ENCODE measurements around the gene EPS15. TPM values are rescaled to one million over a fixed set of nuclear protein-coding genes. Genes with fewer than 3 reads are reported as not detected.

Gene EPS15
- total RNA-seq, 8 experiments from 2014 or later: 35.2 to 230 (median 119) TPM

DNA sequence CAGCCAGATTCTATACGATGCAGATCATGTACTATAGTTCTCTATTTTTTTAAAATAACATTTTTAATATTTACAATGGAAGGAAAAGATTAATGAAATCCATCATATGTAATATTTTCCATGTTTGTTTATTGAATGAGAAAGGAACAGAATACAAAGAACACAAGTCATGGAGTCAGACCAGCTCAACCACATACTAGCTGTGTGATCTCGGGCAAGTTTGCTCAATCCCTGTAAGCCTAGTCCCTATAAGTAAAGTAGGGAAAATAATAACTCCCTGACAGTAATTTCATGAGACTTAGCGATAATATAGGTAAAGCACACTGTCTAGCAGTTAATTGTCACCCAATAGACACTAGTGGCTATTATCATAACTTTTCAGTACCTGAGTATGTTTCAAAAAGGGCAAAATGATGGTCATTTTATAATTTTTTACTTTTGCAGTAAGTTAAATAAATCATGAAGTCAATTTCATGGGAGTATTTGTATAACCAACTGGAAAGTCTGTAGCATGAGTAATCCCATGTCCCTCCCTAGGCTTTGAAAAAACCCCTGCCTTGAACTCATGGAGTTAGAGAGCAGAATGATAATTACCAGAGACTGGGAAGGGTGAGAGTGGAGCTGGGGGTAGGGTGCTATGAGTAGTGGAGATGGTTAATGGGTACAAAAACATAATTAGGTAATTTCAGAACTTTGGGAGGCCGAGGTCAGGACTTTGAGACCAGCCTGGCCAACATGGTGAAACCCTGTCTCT is 37.0 kb upstream of the EPS15 start:
- Histone ChIP-seq H3K27ac (no peak overlapping the region), H3K4me3 (no peak overlapping the region), H3K4me1 (replicated peaks in 1 of 2) (no peaks in the 10 kb centered on the region)
- ATAC-seq (replicated peaks in 6 of 8): peak in 2 of 8 experiments; percentile 29 to 38
- in situ Hi-C loops (cut with MboI; ENCODE audit: low pct_unique_long_range_greater_than_20kb in 2 of 9, low sequenced_read_pairs in 9 of 9, unreplicated experiment in 9 of 9): no loop called here
- WGBS, 10 experiments: 80 to 100% (median 88%) methylated on average over 1 to 4 of the region's 4 CpGs

DNA sequence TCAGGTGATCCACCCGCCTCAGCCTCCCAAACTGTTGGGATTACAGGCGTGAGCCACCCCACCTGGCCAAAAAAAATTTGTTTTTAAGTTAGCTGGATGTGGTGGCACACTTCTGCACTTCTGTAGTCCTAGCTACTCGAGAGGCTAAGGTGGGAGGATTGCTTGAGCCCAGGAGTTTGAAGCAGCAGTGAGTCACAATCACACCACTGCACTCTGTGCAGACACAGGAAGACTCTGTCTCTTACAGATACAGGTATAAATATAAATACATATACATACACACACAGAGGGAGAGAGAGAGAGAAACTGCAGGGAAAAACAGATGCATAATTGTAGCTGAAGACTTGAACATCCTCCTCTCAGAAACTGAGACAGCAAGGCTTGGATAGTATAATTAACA is 34.8 kb upstream of the EPS15 start:
- no peak overlapping the region for H3K4me3 ChIP-seq
- ATAC-seq (replicated peaks in 6 of 8): no peak

DNA sequence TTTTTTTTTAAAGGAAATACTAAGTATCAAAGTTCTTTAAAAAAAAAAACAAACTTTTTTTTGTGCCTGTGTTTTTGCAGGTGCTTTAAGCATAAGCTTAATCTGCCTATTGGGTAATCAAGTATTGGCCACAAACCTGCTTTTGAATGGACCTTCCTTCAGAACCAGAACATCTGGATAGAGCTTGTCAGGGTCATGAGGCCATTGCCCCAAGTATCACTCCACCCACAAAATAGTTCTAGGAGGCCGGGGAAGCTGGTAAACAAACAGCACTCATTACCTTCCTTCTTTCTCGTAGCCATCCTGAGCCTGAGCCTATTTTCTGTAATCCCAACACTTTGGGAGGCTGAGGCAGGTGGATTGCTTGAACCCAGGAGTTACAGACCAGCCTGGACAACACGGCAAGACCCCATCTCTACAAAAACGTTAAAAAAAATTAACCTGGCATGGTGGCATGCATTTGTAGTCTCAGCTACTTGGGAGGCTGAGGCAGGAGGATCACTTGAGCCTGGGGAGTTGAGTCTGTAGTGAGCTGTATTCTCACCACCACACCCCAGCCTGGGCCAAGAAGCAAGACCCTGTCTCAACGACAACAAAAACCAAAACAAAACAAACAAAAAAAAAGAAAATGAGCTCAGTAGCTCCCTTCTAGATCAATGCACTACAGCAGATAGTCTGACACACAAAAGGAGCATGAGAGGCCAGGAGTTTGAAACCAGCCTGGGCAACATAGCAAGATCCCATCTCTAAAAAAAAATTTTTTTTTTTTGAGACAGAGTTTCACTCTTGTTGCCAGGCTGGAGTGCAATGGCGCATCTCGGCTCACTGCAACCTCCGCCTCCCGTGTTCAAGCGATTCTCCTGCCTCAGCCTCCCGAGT is 34.1 kb upstream of the EPS15 start:
- no peak for ATAC-seq (replicated peaks in 6 of 8)
- Histone ChIP-seq H3K4me3 (no peak overlapping the region), H3K4me1 (replicated peaks in 1 of 2) (no peaks in the 10 kb centered on the region), H3K27ac (no peak overlapping the region)
- in situ Hi-C loops (cut with MboI; ENCODE audit: low pct_unique_long_range_greater_than_20kb in 2 of 9, low sequenced_read_pairs in 9 of 9, unreplicated experiment in 9 of 9): no loop called here
- WGBS, 10 experiments: 80 to 100% (median 94%) methylated on average over 1 to 11 of the region's 11 CpGs; no CpG with 5 or more reads in 3 of the 10 experiments

More for the DNA sequence above, 34.8 kb upstream of the EPS15 start:
- 20 to 88% (median 68%) methylated on average over 1 to 3 of the region's 3 CpGs; no CpG with 5 or more reads in 6 of the 10 experiments for WGBS, 10 experiments
- no peak overlapping the region for H3K27ac ChIP-seq
- H3K4me1 ChIP-seq (replicated peaks in 1 of 2): no peaks in the 10 kb centered on the region
- in situ Hi-C loops (cut with MboI; ENCODE audit: low pct_unique_long_range_greater_than_20kb in 2 of 9, low sequenced_read_pairs in 9 of 9, unreplicated experiment in 9 of 9): no loop called here

DNA sequence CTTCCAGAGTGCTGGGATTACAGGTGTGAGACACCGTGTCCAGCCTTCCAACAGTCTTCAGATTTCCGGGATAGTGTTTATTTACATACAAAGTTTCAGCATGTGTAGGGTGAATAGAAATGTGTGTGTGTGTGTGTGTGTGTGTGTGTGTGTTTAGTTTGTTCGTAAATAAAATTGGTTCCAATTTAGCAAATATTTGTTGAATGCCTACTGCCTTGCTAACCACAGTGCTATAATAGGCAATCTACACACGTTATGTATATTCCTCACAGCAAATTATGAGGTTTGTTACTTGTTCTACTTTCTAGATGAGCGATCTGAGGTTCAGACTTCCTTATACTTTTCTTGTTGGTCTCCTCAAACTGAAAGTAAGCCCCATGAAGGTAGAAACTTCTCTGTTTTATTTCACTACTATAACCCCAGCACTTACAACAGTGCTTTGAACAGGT is 32.8 kb upstream of the EPS15 start:
- no peaks in the 10 kb centered on the region for H3K4me1 ChIP-seq (replicated peaks in 1 of 2)
- no peak overlapping the region for H3K27ac ChIP-seq
- WGBS, 10 experiments: 60 to 95% (median 83%) methylated on average over 1 to 5 of the region's 5 CpGs; no CpG with 5 or more reads in 1 of the 10 experiments
- no peak for ATAC-seq (replicated peaks in 6 of 8)
- no peak overlapping the region for H3K4me3 ChIP-seq
- in situ Hi-C loops (cut with MboI; ENCODE audit: low pct_unique_long_range_greater_than_20kb in 2 of 9, low sequenced_read_pairs in 9 of 9, unreplicated experiment in 9 of 9): no loop called here

DNA sequence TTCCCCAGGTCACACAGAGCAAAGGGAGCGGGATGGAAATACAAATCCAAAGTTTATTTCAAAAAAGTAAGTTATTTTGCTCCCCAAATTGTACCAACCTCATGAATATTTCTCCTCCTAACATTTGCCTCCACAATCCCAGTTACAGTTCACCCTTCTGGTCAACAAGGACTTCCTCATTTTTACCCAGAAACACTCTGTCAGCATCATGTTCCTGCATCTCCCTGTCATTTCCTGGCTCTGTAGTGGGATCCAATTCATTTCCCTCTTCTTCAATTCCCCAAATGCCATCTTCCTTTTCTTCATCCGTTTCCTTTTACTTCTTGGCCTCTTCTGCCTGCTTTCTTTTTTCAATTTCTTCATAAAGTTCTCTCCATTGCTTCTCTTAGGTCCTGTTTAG is 32.0 kb upstream of the EPS15 start:
- WGBS, 10 experiments: 20 to 100% (median 78%) methylated on average over 1 to 2 of the region's 2 CpGs
- no peak for ATAC-seq (replicated peaks in 6 of 8)
- in situ Hi-C loops (cut with MboI; ENCODE audit: low pct_unique_long_range_greater_than_20kb in 2 of 9, low sequenced_read_pairs in 9 of 9, unreplicated experiment in 9 of 9): no loop called here
- Histone ChIP-seq H3K27ac (no peak overlapping the region), H3K4me3 (no peak overlapping the region), H3K4me1 (replicated peaks in 1 of 2) (no peaks in the 10 kb centered on the region)

DNA sequence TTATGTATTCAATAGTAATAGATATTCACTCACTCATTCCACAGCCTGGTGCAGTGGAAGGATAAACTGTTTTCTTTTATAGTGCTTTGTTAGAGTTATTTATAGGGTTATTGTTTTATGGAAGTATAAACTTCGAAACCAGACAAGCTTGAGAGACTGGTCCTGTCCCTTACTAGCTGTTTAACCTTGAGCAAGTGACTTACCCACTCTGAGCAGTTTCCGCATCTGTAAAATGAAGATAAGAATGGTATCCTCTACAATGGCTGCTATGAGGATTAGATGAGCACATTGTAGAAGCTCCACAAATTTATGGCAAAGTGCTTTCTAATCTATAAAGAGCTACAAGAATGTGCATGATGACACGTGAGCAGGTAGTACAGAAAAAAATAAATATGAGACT is 30.8 kb upstream of the EPS15 start:
- Histone ChIP-seq H3K4me3 (no peak overlapping the region), H3K4me1 (replicated peaks in 1 of 2) (no peaks in the 10 kb centered on the region), H3K27ac (no peak overlapping the region)
- WGBS, 10 experiments: 57 to 100% (median 81%) methylated on average over 1 to 3 of the region's 3 CpGs; no CpG with 5 or more reads in 1 of the 10 experiments
- no peak for ATAC-seq (replicated peaks in 6 of 8)
- in situ Hi-C loops (cut with MboI; ENCODE audit: low pct_unique_long_range_greater_than_20kb in 2 of 9, low sequenced_read_pairs in 9 of 9, unreplicated experiment in 9 of 9): loop anchor here in 1 of 9 experiments (25.0 kb wide), 1 partner anchor 213 kb away; the partner anchor contains the start of gene TTC39A

DNA sequence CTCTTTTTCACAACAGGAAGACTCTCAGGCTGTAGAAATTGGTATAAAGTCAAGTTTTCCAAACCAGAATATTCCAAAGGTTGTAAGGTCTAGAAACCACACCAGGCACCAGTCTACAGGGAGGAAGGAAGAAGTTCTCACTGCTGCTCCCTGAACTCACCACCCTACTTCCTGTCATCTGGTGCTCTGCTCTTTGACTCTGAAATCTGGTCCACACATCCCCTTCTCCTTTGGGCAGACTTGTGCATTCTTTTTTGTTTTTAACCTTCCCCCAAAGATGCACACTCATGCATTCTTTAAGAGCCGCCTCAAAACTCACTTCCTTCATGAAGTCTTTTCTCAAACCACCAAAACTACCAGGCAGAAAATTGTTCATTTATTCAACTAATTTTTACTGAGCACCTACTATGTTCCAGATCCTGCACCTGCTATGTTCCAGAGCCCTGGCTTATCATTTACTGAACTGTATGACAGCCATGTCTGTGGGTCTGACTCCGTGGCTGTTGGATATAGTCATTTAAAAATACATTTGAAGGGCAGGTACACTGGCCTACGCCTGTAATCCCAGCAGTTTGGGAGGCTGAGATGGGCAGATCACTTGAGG is 30.1 kb upstream of the EPS15 start:
- 63 to 100% (median 88%) methylated on average over 1 to 2 of the region's 3 CpGs; no CpG with 5 or more reads in 3 of the 10 experiments for WGBS, 10 experiments
- Histone ChIP-seq H3K4me1 (replicated peaks in 1 of 2) (no peaks in the 10 kb centered on the region), H3K27ac (no peak overlapping the region), H3K4me3 (no peak overlapping the region)
- in situ Hi-C loops (cut with MboI; ENCODE audit: low pct_unique_long_range_greater_than_20kb in 2 of 9, low sequenced_read_pairs in 9 of 9, unreplicated experiment in 9 of 9): loop anchor here in 1 of 9 experiments (25.0 kb wide), 1 partner anchor 212 kb away; the partner anchor contains the start of gene TTC39A
- ATAC-seq (replicated peaks in 6 of 8): no peak

DNA sequence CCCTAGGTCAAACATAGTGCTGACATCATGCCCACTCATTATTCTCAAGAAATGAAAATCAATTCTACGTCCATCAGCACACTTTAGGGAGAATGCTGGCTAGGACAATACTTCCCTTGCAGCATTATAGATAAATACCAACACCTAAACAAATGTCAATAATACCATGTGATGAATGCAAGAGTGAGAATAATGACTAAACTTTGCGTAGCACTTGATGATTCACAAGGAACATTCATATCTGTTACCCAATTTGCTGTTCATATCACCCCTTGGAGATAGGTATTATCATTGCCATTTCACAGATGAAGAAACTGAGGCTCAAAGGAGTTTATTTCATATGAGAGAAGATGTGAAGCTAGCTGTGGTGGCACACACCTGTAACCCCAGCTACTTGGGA is 24.8 kb upstream of the EPS15 start:
- ATAC-seq (replicated peaks in 6 of 8): no peak
- in situ Hi-C loops (cut with MboI; ENCODE audit: low pct_unique_long_range_greater_than_20kb in 2 of 9, low sequenced_read_pairs in 9 of 9, unreplicated experiment in 9 of 9): loop anchor here in 1 of 9 experiments (25.0 kb wide), 1 partner anchor 207 kb away; the partner anchor contains the start of gene TTC39A
- no peak overlapping the region for H3K4me3 ChIP-seq
- H3K4me1 ChIP-seq (replicated peaks in 1 of 2): no peaks in the 10 kb centered on the region
- WGBS, 10 experiments: 76 to 95% (median 92%) methylated on average over 1 to 2 of the region's 2 CpGs; no CpG with 5 or more reads in 4 of the 10 experiments
- H3K27ac ChIP-seq: no peak overlapping the region

DNA sequence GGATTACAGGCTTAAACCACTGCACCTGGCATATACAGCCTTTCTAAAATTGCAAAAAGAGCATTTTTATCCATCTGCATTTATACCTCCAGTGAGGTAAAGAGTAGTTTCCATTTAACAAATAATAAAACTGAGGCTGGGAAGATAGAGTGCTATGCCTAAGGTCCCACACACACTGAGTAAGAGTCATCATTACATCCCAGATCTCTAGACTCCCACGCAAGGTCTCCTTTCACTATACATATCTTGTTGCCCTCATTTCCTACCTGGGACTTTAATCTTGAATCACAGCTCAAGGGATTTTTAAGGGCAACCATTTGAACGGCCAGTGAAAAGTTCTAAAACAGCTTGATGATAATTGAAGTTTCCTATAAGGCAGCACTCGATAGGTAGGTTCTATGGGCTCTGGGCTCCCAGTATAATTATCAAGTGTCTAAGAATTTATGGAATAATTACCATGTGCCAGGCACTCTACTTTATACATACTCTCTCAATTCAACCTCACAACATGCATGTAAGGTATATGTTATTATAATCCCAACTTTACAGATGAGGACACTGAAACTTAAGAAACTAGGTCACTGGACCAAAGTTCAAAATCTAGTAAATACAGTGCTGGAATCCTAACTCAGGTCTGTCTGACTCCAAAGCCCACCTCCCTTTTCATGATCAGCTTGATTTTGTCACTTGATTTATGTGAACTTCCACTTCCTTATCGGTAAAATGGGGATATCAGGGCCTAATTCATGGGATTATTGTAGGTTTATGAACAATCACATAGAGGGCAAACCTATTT is 23.3 kb upstream of the EPS15 start:
- Histone ChIP-seq H3K27ac (no peak overlapping the region), H3K4me3 (no peak overlapping the region), H3K4me1 (replicated peaks in 1 of 2) (no peaks in the 10 kb centered on the region)
- no peak for ATAC-seq (replicated peaks in 6 of 8)
- in situ Hi-C loops (cut with MboI; ENCODE audit: low pct_unique_long_range_greater_than_20kb in 2 of 9, low sequenced_read_pairs in 9 of 9, unreplicated experiment in 9 of 9): loop anchor here in 1 of 9 experiments (25.0 kb wide), 1 partner anchor 205 kb away; the partner anchor contains the start of gene TTC39A
- 42 to 100% (median 88%) methylated on average over 1 to 4 of the region's 4 CpGs; no CpG with 5 or more reads in 2 of the 10 experiments for WGBS, 10 experiments

DNA sequence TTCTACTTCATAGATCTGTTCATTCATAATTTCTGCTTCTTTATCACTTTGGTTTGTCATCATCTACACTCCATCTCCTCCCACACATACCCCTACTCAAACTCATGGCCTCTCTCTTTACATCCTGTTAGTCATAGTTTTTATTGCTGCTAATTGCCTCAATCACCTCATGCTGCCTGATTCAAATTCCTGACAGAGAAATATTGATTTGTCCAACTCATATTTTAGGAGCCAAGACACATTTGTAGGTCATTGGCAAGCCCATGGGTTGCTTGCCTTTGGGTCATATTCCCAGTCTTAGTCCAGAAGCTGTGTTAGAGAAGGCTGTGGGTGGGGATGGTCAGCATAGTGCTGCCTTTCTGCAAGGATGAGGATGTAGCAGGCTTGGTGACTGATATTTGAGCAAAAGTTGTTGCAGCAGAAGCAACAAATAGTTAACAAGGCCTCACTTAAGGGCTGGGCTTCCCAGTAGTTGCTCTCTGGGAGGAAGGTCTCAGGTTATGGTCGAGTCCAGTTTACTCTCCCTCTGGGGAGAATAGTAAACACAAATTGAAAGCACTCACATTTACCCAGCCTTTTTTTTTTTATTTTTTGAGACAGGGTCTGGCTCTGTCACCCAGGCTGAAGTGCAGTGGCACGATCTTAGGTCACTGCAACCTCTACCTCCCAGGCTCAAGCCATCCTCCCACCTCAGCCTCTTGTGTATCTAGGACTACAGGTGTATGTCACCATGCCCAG is 22.4 kb upstream of the EPS15 start:
- in situ Hi-C loops (cut with MboI; ENCODE audit: low pct_unique_long_range_greater_than_20kb in 2 of 9, low sequenced_read_pairs in 9 of 9, unreplicated experiment in 9 of 9): loop anchor here in 1 of 9 experiments (25.0 kb wide), 1 partner anchor 204 kb away; the partner anchor contains the start of gene TTC39A
- no peak overlapping the region for H3K4me3 ChIP-seq
- peak in 2 of 8 experiments; percentile 21 to 56 for ATAC-seq (replicated peaks in 6 of 8)
- H3K27ac ChIP-seq: no peak overlapping the region
- WGBS, 10 experiments: 44 to 83% (median 73%) methylated on average over 1 to 2 of the region's 2 CpGs; no CpG with 5 or more reads in 4 of the 10 experiments
- H3K4me1 ChIP-seq (replicated peaks in 1 of 2): no peaks in the 10 kb centered on the region

DNA sequence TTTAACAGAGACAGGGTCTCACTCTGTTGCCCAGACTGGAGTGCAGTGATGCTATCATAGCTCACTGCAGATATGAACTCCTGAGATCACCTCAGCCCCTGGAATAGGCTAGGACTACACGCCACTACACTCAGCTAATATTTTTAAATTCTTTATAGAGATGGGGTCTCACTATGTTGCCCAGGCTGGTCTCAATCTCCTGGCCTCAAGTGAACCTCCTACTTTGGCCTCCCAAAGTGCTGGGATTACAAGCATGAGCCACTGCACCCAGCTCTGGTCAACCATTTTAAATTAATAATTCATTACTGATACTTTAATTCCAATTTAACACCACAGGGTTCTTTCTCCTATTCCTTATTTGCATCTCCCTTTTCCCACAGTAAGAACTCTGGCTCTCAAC is 18.5 kb upstream of the EPS15 start:
- in situ Hi-C loops (cut with MboI; ENCODE audit: low pct_unique_long_range_greater_than_20kb in 2 of 9, low sequenced_read_pairs in 9 of 9, unreplicated experiment in 9 of 9): loop anchor here in 1 of 9 experiments (25.0 kb wide), 1 partner anchor 200 kb away; the partner anchor contains the start of gene TTC39A
- peaks cover 0 to 2% of the 10 kb centered on the region in 2 donors for H3K4me1 ChIP-seq (replicated peaks in 1 of 2)
- 100% methylated on average over 1 of the region's 1 CpG; no CpG with 5 or more reads in 7 of the 10 experiments for WGBS, 10 experiments
- H3K27ac ChIP-seq: no peak overlapping the region
- no peak overlapping the region for H3K4me3 ChIP-seq
- ATAC-seq (replicated peaks in 6 of 8): no peak

Data from motor neuron (in vitro differentiated cells).